Stimulated activated CD4-positive, alpha-beta T cell treated with anti-CD3 and anti-CD28 coated beads, TNF-alpha, amount 100 ng/mL, for 24 hours (primary cell): ENCODE data around the gene COBL.
"Not testable (repeated sequence)": the region's sequence is repeated elsewhere in the genome, so short reads cannot be mapped to it uniquely, and the experiment has no call there.

Source experiments
- DNase-seq, 3 experiments: peaks; one replicate each; pipeline ENCODE4 v3.0.0-alpha.2; 2020; ENCODE audit warnings: low read depth in 3 of 3

The COBL gene

DNA sequence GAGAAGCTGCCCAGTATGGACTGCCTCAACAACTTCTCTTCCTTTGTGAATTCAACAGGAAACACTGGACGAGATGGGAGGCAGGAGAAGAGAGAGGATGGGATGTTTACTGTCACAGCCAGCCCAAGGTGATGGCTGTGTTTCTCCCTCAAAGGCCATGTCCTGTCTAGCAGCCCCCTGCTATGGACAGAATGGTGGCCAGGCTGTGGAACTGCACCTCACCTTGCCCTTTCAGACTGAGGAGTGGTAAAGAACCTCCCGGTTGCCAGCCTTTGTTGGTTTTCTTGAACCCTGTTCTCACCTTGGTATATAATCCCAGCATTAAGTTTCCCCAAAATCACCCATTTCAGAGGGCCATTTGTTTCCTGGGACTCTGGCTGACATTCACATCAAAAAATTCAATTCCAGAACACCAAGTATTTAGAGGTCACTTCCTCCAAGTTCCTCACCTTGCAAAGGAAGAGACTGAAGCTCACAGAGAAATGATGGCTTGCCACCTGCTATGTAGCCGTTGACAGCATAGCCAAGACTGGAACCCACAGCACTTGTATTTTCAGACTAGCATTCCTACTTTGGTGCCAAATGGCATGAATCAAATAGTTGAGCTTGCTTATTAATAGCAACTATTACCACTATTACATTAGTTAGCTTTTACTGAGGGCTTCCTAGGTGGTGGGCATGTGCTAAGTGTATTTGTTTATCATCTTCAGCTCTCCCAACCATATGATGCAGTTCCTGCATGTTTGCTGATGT lies 309.9 kb downstream of the COBL start:
- no peak for DNase-seq

- DNase-seq: no peak
These were observed 311.5 kb downstream of the COBL start for GRCh38 chr7:51005074-51005473.

DNA sequence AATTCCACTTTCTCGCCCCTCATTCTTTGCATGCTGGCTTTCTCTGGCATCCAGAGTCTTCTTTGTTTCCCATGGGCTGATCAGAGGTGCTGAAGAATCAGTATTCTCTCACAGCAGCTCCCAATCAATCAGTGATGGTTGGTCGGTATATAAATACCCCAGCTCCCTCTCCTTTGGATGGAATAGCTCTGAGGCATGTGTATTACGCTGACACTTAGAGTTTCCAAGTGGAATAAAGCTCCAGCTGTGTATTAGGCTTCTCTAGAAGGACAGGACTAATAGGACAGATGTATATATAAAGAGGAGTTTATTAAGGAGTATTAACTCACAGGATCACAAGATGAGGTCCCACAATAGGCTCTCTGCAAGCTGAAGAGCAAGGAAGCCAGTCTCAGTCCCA lies 315.7 kb downstream of the COBL start:
- DNase-seq: no peak

DNA sequence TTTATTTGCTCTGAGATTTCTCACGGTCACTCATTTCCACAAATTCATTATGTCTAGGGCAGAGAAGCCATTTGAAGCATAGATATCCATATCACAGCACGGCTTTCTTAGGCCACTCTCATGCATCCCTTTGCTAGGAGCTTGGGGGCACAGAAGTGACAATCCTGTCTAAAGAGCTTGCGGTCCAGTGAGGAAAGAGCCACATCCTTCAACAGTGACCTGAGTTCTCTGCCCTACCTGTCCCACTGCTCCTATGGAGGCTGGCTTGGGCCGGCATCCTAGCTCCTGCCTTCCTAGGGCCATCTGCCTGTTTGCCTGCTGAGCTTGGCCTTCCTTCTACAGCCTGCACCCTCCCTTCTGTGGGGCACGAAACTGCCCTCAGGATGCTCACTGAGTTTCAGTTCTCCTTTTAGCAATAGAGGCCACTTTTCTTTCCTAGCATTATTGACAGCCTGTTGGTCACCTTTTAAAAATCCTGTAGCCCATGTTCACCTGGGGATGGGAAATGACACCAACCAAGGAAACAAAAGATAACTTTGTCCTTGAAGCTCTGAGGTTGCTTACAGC lies 321.8 kb downstream of the COBL start:
- no peak for DNase-seq

- not testable (repeated sequence) for DNase-seq
These were observed 326.4 kb downstream of the COBL start for GRCh38 chr7:50990214-50990613.

DNA sequence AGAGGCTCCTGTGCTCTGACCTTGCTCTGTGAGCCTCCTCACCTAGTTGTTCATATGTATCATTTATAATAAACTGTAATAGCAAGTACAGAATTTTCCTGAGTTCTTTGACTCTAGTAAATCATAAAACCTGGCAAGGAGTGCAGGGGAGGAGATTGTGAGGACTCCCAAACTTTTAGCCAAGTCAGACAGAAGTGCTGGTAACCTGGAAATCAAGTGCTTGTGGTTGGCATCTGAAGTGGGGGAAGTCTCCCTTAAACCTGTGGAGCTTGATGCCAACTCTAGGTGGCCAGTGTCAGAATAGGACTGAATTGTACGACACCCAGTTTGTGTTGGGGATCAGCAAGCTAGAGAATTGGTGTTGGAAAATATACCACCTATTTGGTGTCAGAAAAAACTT lies 327.6 kb downstream of the COBL start:
- no peak for DNase-seq

DNA sequence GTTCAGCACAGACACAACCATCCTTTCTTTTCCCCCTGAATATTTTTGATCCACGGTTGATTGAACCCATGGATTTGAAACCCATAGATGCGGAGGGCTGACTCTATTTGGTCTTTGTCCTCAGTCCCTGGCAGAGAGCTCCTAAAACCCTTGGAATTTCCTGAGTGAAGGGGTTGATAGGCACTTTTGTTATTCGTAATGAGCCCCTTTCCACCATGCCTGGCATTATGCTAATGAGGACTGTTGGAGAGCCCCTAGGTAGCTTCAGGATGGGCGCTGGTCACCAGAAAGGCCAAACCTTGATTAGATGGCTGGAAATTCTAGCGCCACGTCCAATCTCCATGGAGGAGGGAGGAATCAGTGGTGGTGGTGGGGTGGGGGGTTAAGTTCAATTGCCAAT lies 328.1 kb downstream of the COBL start:
- no peak for DNase-seq

DNA sequence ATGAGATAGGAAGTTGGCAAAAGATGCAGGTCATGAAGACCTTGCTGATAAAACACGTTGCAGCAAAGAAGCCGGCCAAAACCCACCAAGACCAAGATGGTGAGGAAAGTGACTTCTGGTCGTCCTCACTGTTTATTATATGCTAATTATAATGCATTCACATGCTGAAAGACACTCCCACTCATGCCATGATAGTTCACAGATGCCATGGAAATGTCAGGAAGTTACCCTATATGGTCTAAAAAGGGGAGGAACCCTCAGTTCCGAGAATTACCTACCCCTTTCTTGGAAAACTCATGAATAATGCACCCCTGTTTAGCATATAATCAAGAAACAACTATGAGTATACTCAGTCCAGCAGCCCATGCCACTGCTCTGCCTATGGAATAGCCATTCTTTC lies 331.5 kb downstream of the COBL start:
- DNase-seq: no peak

DNA sequence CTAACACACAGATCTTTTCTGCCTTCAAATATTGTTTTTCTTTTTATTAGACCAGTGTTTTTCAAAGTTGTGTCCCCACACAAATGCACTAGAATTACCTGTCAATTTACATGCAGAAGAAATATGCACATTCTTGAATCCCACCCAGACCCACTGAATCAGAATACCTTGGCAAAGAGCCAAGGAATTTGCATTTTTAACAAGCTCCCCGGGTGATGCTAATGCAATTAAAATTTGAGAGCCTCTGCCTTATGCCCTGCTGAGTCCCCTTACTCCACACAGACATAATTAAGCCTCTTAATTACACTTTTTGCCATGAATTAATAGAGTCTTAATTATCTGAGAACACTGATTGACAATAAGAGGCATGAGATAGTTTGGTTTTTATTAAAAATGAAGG lies 332.8 kb downstream of the COBL start:
- DNase-seq: no peak

- DNase-seq: no peak
These were observed 334.0 kb downstream of the COBL start for GRCh38 chr7:50982626-50983025.

DNA sequence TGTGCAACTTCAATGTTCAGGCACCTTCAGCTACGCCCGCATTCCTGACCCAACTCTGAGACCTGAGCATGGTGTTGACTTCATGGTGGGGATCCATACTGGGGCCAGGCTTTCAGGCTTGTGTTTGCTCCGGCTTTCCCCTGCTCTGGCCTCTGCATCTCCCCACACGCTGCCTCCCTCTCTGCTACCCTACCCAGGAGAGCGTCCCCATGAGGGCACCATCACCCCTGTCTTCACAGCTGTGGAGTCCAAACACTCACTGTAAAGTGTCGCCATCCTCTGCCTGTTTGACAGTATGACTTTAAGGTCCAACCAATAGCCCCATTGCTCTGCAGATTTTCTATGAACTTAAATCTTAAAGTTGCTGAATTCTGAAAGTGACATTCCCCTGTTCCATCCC lies 334.9 kb downstream of the COBL start:
- no peak for DNase-seq

GRCh38 chr7:50980411-50980810 lies 336.2 kb downstream of the COBL start:
- no peak for DNase-seq

- DNase-seq: no peak
These were observed 337.9 kb downstream of the COBL start for GRCh38 chr7:50978633-50979215.

GRCh38 chr7:50977421-50977820 lies 339.2 kb downstream of the COBL start:
- DNase-seq: no peak

GRCh38 chr7:50976064-50976463 lies 340.5 kb downstream of the COBL start:
- no peak for DNase-seq

GRCh38 chr7:50974240-50974639 lies 342.4 kb downstream of the COBL start:
- DNase-seq: no peak

DNA sequence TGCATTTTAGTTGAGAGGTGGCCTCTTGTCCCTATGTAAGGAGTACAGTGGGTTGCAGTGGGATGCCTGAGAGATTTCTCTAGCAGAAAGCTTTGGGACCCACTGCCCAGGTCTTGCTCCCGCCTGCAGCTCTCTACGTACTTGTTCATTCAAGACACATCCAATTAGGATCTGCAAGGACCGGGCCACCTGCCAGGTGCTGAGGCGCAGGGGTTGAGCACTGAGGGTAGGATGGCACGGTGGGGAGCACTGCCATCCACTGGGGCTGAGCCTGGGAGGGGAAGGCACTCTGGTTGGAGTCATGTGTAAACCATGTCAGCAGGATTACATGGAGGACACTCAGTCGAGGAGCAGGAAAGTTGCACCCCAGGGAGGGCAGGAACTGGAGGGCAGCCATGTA lies 342.8 kb downstream of the COBL start:
- no peak for DNase-seq

- no peak for DNase-seq
These were observed 346.5 kb downstream of the COBL start for GRCh38 chr7:50970092-50970491.
